Suppressor macrophage treated with lipopolysaccharide for 1 hour (primary cell): ENCODE data around the gene TMPRSS11B.
"Not testable (repeated sequence)": the region's sequence is repeated elsewhere in the genome, so short reads cannot be mapped to it uniquely, and the experiment has no call there.

Experiments used
- DNase-seq, 3 donors: peaks; one replicate each; pipeline ENCODE4 v3.0.0-alpha.2; 2020 to 2022

TMPRSS11B gene, protein sequence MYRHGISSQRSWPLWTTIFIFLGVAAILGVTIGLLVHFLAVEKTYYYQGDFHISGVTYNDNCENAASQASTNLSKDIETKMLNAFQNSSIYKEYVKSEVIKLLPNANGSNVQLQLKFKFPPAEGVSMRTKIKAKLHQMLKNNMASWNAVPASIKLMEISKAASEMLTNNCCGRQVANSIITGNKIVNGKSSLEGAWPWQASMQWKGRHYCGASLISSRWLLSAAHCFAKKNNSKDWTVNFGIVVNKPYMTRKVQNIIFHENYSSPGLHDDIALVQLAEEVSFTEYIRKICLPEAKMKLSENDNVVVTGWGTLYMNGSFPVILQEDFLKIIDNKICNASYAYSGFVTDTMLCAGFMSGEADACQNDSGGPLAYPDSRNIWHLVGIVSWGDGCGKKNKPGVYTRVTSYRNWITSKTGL

DNA sequence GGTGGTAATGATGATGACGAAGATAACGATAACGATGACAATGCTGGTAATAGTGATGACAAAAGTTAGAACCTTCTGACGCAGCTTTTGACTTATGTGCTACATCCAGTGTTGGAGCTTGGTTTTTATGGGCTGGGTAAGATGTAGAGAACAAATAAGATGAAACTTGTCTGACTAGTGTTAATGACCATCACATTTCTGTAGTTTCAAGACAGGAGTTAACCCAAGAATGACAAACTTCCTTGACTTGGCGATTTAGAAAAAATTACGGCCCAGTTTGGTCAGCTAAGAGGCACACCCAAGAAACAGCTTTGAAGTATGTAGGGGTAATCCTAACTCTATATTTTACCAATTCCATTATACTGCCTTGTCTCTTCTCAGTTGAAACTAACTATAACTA is at the start of gene TMPRSS11B:
Gene TMPRSS11B, minus strand, starts transcription at position 101 of the 400 bp plus-strand sequence. CDS start 136 bp downstream, outside the sequence.
- no peak for DNase-seq

DNA sequence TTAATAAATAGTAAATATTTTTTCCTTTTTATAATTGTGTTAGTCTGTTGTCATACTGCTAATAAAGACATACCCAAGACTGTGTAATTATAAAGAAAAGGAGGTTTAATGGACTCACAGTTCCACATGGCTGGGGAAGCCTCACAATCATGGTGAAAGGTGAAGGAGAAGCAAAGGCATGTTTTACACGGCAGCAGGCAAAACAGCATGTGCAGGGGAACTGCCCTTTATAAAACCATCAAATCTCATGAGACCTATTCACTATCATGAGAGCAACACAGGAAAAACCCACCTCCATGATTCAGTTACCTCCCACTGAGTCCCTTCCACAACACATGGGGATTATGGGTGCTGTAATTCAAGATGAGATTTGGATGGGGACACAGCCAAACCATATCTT is 45.8 kb upstream of the TMPRSS11B start:
- DNase-seq, result no peak

DNA sequence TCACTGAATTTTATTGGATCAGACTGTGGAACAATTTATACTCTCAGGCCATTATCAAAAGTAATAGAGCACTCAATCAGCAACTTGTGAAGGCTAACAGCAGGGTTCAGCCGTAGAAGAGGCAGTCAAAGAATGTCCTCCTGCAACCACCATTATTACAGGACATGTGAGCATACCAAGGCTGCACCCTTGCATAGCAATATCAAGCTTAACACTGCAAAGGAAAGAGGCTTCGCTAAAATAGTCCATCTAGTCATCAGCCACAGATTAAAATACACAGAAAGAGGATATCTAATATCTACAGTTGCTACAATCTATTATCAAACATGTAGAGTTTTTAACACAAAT is 42.9 kb upstream of the TMPRSS11B start:
- DNase-seq, result no peak

DNA sequence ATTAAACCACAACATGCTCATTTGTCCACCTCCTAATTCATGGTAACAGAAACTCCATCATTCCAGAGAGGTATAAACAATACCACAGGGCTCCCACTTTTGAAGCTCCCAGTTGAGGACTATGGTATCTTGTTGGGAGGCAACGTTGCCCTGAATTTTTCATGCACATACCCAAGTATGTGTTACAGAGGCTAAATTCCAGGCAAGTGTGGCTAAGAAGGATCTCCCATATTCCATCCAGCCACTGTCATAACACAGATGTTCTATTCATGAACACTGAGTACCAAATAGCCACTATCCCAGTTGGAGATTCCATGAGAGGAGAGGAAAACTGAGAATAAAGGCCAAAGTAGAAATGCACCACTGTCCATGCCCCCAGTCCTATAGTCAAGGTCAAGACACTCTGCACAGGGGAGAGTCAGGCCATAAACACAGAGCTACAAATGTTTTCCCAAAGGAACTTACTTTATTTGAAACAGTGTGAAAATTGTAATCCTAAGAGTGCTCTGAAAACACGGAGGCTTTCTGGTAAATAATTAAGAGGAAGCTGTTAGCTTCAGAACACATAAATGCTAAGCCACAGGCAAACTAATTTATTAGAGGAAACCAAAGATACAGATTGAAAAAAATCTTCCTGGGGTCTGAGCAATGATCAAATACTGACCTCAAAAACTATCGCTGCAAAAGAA is 42.4 kb upstream of the TMPRSS11B start:
- no peak for DNase-seq

DNA sequence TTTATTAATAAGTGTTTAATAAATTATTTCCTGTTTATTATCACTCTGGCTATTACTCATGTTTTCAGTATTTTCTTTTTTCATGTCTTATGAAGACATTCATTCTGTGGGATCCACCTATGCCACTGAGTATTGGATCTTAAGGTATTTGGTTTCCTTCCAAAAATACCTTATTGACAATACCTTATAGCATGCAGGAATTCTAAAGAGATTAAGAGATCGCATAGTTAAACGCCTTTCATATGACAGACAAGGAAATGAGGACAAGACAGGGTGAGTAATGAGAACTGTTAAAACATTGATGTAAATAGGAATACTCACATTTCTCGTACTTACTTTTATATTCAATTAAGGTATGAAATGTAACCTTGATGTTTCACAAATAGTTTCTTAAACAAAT is 38.2 kb upstream of the TMPRSS11B start:
- no peak for DNase-seq

DNA sequence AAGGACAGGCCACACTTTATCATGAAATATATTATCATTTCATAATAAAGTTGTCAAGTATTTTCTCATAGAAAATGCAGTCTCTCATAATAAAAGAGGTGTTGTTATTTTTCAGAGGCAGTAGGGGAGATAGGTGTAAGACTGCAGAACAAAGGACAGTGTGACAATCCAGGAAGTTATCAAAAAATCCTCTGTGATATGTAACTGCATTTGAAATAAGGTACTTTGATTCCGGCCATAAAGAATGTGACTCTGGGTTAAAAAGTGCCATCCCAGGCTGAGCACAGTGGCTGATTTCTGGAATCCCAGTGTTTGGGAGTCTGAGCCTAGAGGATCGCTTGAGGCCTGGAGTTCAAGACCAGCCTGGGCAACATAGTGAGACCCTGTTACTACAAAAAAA is 37.6 kb upstream of the TMPRSS11B start:
- DNase-seq, result no peak

DNA sequence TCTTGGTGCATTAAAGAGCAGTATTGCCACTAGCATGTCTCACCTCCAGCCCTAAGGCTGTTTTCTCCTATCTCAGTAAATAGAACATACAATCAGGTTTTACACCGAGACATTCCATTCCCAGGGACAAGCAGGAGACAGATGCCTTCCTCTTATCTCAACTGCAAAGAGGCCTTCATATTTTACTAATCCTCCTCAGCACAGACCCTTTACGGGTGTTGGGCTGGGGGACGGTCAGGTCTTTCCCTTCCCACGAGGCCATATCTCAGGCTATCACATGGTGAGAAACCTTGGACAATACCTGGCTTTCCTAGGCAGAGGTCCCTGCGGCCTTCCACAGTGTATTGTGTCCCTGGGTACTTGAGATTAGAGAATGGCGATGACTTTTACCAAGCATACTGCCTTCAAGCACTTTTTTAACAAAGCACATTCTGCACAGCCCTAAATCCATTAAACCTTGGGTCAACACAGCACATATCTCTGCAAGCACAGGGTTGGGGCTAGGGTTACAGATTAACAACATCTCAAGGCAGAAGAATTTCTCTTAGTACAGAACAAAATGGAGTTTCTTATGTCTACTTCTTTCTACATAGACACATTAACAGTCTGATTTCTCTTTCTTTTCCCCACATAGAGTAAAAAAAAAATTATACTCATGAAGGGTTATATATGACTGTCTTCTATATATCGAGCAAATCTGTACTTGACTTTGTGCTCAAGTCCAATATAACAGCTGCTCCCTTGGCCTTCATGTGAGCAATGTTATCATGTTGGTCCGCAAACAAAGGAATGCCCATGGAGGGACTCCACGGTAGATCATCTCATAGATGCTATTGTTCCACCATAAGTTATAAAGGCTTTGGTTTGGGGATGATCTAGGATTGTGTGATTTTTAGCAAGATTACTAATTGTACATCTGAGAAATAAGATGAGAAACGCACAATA is 36.6 kb upstream of the TMPRSS11B start:
- DNase-seq, result not testable (repeated sequence)

DNA sequence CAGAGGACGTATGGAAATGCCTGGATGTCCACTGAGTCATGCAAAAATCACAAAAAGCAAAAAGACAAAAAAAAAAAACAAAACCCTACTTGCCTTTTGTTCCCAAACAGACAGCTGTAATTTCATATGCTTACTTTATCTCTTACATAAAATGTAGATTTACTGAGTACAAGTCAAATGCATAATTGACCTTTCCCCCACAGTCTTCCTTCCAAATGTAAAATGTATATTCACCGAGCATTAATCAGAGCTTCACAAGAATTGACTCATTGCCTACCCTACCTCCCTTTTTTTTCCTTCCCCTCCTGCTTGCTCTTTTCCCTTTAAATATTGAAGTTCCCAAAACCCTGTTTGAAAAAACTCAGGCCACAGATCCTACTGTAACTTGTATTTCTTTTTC is 32.5 kb upstream of the TMPRSS11B start:
- DNase-seq, result no peak

DNA sequence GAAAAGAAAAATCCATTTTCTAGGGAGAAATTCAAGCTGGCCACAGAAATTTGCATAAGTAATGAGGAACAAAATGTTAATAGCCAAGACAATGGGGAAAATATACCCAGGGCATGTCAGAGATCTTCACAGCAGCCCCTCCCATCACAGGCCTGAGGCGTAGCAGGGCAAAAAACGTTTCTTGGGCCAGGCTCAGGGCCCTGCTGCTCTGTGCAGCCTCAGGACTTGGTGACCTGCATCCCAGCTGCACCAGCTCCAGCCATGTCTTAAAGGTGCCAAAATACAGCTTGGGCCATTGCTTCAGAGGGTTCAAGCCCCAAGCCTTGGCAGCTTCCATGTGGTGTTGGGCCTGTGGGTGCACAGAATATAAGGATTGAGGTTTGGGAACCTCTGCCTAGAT is 32.1 kb upstream of the TMPRSS11B start:
- DNase-seq, result no peak

DNA sequence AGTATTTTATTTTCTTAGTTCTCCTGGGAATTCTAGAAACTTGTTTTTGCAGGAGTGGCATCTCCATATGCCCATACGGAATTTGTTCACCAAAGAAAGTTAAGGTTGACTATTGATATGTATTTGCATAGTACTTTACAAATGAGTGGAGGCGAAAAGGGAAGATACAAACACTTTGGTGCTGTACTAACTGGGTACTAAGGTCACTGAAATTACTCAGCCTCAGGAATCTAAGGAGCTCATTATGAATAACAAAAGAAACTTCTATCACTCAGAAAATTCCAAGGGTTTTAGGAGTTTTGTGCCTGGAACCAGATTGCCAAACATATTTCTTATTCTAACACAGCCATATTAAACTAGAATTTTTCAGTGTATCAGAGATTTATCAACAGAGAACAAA is 27.4 kb upstream of the TMPRSS11B start:
- no peak for DNase-seq

DNA sequence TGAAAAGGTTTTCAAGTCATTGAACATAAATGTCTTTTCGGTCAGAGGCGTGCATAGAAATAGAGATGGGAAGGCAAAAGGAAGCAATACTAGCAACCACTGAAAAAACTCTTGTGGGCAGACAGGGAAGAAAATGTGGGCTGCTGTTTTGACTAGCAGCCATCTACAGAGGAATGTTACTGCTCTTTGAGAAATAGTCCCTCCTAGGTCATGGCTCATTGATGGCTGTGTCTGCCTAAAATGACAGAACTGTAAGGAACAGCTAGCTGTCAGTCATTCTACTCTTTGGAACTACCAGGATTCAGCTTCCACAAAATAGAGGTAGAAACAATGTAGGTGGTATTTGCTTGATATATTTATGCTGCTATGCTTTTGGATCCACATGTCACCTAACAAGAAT is 26.9 kb upstream of the TMPRSS11B start:
- DNase-seq, result no peak

DNA sequence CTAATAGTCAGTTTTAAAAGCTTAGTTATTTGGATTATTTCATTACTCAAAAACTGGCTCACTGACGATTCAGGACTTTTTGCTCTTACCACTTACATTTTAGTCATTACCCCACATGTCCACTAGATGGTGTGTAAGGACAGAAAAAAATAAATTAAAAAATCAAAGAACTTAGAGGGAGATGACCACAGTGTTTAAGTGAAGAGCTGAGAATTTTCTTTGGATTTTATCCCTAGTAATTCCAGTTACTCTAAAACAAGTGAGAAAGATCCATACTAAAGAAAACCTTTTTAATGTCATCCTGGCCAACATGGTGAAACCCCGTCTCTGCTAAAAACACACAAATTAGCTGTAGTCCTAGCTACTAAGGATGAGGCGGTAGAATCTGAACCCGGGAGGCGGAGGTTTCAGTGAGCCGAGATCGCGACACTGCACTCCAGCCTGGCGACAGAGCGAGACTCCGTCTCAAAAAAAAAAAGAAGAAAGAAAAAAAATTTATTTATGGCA is 26.4 kb upstream of the TMPRSS11B start:
- DNase-seq, result peak; percentile 33 to 68 (median 59)

DNA sequence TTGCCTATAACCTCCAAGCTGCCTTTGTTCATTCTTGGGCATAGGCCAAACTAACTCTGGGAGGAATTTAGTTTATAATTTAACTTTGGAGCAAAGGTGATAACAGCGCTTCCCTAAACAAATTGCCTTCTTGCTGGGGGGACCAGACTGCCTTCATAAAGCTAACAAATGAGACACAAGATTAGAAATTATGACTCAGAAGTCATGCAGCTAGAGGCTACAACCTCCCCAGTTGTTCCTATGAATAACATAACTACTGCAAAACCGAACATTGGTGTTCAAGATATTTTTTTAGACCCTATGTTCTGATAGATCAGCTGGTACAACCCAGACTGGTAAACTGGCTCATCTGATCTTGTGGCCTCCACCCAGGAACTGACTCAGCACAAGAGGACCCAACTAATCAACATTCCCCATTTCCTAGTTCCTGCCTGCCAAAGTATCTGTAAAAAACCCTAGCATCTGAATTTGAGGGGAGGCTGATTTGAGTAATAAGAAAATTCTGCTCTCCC is 22.0 kb upstream of the TMPRSS11B start:
- no peak for DNase-seq

DNA sequence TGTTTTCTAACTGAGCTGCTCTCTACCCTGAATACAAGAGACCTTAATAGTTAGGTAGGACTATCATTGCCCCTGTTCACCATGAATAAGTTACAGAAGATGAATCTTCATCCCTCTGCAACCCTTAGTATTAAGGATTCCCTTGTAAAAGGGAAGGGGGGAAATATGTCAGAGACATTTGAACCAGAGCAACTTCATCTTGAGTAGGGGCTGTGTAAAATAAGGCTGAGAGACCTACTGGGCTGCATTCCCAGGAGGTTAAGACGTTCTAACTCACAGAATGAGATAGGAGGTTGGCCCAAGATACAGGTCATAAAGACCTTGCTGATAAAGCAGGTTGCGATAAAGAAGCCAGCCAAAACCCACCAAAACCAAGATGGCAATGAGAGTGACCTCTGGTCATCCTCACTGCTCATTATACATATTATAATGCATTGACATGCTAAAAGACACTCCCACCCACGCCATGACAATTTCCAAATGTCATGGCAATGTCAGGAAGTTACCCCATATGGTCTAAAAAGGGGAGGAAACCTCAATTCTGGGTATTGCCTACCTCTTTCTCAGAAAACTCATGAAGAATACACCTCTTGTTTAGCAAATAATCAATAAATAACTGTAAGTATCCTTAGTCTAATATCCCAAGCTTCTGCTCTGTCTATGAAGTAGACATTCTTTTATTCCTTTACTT is 19.5 kb upstream of the TMPRSS11B start:
- DNase-seq, result no peak

DNA sequence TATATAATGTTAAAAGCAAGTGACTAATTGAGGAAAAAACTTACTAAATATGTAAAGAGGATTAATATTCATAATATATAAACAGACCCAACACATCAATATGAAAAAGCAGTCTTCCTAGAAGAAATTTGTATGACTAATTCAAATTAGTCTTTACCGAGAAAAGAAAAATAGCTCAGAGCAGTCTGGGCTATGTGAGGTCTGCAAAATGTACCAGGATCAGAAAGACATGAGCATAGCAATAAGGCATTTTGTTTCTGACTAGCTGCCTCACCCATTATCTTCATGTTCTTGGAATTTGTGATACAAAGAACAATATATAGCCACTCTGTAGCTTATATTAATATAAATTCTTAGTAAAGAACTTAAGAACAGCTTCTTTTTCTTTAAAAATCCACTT is 13.7 kb upstream of the TMPRSS11B start:
- no peak for DNase-seq

DNA sequence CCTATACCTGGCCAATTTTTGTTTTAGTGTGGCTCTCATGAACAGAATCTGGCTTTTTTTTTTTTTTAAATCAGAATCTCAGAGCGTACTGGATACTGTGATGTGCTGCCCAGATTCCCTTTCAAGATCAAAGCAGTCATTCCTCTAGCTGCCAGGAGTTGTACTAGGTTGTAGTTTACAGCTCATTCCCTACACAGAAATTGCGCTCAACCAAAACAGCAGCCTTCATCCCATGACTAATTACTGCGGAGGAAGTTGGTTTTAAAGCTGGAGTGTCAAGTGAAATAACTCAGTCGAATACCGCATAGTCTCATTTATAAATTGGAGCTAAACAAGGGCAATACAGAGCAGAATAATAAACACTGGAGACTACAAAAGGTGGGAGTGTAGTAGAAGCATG is 12.2 kb upstream of the TMPRSS11B start:
- DNase-seq, result no peak

DNA sequence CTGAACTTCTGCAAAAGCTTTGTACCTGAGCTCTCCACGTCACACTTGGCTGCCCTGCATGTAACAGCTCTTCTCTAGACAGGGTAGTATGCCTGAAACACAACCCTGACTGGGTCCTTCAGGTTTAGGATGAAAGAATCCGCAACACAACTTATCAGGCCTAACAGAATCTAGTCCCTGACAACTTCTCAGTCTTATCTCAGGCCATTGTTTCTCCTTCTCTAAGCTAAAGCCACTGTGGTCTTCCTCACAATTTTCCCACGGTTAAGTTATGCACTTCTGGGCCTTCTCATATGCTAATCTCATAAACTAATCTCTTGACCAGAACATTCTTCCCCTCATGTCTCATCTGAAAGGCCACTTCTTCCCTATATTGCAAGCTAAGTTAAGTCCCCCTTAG is 10.8 kb upstream of the TMPRSS11B start:
- DNase-seq, result no peak

DNA sequence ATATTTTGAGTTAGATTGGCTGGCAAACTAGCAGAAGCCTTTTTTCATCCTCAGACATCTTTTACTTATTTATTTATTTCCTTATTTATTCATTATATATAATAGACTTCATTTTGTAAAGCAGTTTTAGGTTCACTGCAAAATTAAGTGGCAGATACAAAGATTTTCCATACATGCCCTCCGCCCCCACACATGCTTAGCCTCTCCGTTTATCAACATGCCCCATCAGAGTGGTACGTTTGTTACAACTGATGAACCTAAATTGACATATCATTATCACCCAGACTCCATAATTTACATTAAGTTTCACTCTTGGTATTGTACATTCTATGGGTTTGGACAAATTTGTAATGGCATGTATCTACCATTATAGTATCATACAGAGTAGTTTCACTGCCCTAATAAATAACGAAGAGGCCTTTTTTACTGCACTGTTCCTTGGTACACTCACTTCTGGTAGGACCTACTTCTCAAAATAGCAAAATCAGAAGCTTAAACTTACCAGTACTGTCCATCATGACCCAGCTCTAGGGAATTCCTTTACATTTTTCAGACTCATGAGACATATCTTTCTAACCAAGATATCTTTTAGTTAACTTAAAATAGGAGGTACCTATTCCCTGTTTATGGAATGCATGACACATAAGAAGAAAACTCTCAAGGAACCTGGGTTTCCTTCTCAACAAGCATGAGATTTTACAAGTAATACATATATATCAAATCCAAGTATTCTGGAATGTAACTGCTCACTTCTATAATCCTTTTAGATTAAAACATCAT is 4.8 kb upstream of the TMPRSS11B start:
- DNase-seq, result no peak

DNA sequence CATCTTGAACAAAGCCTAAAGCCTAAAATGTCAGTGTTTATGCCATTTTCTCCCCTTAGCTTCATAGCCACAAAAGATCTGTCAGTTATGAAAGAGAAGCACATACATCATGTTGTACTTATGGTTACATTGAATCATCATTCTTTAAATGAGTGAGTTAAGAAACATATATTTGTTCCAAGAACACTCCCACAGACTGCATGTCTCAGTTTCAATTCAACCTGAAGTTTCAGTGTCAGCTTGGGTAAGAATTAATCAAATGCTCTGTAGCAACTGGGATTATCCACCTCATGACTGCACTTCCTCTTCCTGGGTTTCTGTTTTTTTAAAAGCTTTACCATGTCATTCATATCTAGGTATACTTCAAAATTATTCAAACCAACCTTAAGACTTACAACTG is 3.9 kb upstream of the TMPRSS11B start:
- DNase-seq, result peak; percentile 4 to 23 (median 18)

DNA sequence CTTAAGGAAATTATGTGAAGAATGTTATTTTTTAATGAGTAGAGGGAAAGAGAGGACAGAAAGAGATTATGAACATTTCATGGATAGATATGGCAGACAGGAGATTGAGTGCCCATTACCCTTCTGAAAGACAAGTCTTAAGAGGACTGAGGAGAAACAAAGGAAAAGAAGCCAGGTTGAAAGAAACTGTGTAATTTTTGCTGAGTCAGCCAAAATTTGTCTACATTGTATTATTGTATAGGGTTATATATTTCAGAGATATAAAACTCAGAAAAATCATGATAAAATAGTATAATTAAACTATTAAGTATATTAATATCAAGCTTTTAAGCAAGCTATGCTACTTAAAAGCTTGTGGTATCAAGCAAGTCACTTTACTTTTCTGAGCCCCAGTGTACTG is 4.9 kb downstream of the TMPRSS11B start:
- DNase-seq, result no peak

DNA sequence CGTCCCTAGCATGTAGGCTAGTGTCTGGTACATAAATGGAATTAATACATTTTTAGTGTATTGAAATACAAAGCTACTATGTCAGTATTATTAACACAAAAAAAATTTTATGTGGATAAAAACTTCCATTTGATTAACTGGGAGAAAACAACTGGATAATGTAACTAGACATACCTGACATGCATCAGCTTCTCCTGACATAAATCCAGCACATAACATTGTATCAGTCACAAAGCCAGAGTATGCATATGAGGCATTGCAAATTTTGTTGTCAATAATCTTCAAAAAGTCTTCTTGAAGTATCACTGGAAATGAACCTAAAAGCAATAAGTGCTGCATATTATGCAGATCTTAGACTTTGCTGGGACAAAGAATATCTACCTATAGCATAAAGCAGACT is 16.9 kb downstream of the TMPRSS11B start:
- no peak for DNase-seq

DNA sequence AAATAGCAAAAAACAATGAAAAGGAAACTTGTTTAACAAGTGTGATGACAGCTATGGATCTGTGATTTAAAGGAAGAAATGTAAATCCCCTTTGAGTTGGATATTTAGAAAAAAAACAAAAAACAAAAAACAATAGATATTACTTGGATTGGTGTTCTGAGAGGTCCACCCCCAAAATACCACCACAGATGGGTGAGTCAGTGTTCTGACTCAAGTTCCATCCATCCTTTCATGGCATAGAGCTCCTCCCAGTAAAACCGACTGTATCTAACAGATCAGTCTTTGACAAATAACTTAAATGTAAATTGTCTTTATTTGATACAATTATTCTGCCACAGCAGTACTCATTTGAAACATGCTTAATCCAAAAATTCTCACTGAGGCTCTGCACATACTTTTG is 27.4 kb downstream of the TMPRSS11B start:
- no peak for DNase-seq
